ENCODE results near the gene PCOLCE2. TPM values are rescaled to one million over a fixed set of nuclear protein-coding genes. Genes with fewer than 3 reads are reported as not detected.

Gene PCOLCE2, protein sequence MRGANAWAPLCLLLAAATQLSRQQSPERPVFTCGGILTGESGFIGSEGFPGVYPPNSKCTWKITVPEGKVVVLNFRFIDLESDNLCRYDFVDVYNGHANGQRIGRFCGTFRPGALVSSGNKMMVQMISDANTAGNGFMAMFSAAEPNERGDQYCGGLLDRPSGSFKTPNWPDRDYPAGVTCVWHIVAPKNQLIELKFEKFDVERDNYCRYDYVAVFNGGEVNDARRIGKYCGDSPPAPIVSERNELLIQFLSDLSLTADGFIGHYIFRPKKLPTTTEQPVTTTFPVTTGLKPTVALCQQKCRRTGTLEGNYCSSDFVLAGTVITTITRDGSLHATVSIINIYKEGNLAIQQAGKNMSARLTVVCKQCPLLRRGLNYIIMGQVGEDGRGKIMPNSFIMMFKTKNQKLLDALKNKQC
- total RNA-seq (2014; rRNA removed; shearing (Covaris generic)) (not detected in 2 replicates), total RNA-seq (2022) (not detected in 2 replicates), Bru-seq, nascent RNA (not detected), BruChase-seq, experiment 1, labeled RNA remaining after a 6-hour chase (not detected), BruChase-seq, experiment 2, labeled RNA remaining after a 2-hour chase (not detected)
- long read RNA-seq, result 0 reads

DNA sequence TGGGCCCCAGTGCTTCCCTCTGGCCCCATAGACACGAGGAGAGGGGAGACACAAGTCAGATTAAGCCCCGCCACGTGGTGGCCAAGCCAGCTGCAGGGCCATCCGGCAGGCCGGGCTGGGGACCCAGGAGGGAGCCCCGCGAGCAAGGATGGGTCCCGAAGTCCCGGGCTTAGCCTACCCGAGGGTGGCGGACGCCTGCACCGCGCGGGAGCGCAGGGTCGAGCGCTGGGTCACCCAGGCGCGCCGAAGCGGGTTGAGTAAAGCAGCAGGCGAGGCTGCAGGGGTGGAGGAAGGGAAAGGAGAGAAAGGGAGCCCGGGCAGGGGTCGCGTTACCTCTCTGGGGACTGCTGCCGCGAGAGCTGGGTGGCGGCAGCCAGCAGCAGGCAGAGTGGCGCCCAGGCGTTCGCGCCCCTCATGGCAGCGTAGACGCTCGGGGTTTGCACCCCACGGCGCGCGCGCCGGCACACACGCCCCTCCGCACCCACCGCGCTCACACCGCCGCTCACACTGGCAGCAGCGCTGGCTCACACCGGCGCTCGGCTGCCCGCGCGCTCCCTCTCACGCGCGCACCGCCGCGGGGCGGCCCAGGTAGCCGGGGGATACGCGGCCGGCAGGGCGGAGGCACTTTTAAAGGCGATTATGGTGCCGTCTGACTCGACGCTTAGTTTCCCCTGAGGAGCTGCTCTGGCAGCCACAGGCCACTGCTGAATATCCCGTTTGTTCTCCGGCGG is at the start of gene PCOLCE2:
PCOLCE2 (minus strand) TSS at position 603 of the 731 bp plus-strand sequence; CDS start at position 416, 187 bp downstream.
- DNase-seq (ENCODE audit: low spot score), result no peak
- no peaks in the 10 kb centered on the region for H3K36me3 ChIP-seq (ENCODE audit: insufficient read depth, low read length)
- POLR2A ChIA-PET, result interaction anchor here (0.6 kb wide), 1 partner anchor 9 kb away, joined by 4 read pairs; no protein-coding TSS in a partner anchor
- H3K4me1 ChIP-seq (ENCODE audit: insufficient read depth, low read length, poor library complexity, severe bottlenecking), result no peaks in the 10 kb centered on the region
- no peaks in the 10 kb centered on the region for H3K79me2 ChIP-seq (ENCODE audit: insufficient read depth, low read depth, low read length)
- H3K27ac ChIP-seq (ENCODE audit: low read depth, low read length, poor library complexity, severe bottlenecking), result no peak within 1 kb of the TSS
- no peaks in the 10 kb centered on the region for H3K9me3 ChIP-seq (ENCODE audit: low read length)
- H3K4me2 ChIP-seq (ENCODE audit: low read length), result no peak within 1 kb of the TSS
- no peak within 1 kb of the TSS for H3K4me3 ChIP-seq (ENCODE audit: low read depth, low read length, poor library complexity, severe bottlenecking)
- no peak within 1 kb of the TSS for H2AFZ ChIP-seq (ENCODE audit: low read length)
- TF ChIP-seq, protein P1, sequence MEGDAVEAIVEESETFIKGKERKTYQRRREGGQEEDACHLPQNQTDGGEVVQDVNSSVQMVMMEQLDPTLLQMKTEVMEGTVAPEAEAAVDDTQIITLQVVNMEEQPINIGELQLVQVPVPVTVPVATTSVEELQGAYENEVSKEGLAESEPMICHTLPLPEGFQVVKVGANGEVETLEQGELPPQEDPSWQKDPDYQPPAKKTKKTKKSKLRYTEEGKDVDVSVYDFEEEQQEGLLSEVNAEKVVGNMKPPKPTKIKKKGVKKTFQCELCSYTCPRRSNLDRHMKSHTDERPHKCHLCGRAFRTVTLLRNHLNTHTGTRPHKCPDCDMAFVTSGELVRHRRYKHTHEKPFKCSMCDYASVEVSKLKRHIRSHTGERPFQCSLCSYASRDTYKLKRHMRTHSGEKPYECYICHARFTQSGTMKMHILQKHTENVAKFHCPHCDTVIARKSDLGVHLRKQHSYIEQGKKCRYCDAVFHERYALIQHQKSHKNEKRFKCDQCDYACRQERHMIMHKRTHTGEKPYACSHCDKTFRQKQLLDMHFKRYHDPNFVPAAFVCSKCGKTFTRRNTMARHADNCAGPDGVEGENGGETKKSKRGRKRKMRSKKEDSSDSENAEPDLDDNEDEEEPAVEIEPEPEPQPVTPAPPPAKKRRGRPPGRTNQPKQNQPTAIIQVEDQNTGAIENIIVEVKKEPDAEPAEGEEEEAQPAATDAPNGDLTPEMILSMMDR (conservative IDR thresholded peaks at IDR 0.05; ENCODE audit: low read length), result no peak
- no peak for TF ChIP-seq EZH2phosphoT487 (IDR thresholded peaks at IDR 0.05; ENCODE audit: borderline replicate concordance, low read depth, low read length)
- CTCF ChIA-PET (ENCODE audit: unreplicated experiment), result no interaction called here
- H4K20me1 ChIP-seq (ENCODE audit: insufficient read depth, low read length), result no peaks in the 10 kb centered on the region
- no TSS peak for BruUV-seq (replicated peaks)
- intact Hi-C loops (cut with micrococcal nuclease; ENCODE audit: unreplicated experiment), result no loop called here
- H3K9me2 ChIP-seq (ENCODE audit: insufficient read depth, low read length), result no peaks in the 10 kb centered on the region

DNA sequence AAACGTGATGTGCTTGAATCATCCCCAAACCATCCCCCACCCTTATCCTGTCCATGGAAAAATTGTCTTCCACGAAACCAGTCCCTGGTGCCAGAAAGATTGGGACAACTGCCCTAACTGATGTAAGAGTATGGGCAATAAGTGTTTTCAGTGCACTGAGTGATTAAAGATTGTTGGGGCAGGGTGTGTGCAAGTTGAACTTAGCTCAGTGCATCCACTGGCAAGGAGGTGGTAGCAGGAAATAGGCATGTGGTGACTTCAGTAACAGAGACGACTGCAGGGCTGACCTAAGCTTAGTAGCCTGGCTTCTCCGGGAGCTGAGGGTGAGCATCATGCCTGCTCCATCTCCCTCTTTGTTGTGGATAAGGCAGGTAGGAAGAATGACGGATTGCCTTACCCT is 47.1 kb upstream of the PCOLCE2 start:
- H2AFZ ChIP-seq (ENCODE audit: low read length), result no peak overlapping the region
- H3K9me2 ChIP-seq (ENCODE audit: insufficient read depth, low read length), result no peaks in the 10 kb centered on the region
- TF ChIP-seq, protein P1 (conservative IDR thresholded peaks at IDR 0.05; ENCODE audit: low read length), result no peak
- TF ChIP-seq EZH2phosphoT487 (IDR thresholded peaks at IDR 0.05; ENCODE audit: borderline replicate concordance, low read depth, low read length), result no peak
- no peaks in the 10 kb centered on the region for H3K36me3 ChIP-seq (ENCODE audit: insufficient read depth, low read length)
- intact Hi-C loops (cut with micrococcal nuclease; ENCODE audit: unreplicated experiment), result no loop called here
- no peak for DNase-seq (ENCODE audit: low spot score)
- BruUV-seq (replicated peaks), result no TSS peak
- no peaks in the 10 kb centered on the region for H3K9me3 ChIP-seq (ENCODE audit: low read length)
- H3K79me2 ChIP-seq (ENCODE audit: insufficient read depth, low read depth, low read length), result no peaks in the 10 kb centered on the region
- H3K4me2 ChIP-seq (ENCODE audit: low read length), result no peak overlapping the region
- H4K20me1 ChIP-seq (ENCODE audit: insufficient read depth, low read length), result no peaks in the 10 kb centered on the region
- ChIA-PET CTCF (ENCODE audit: unreplicated experiment) (no interaction called here), POLR2A (no interaction called here)
- no peak overlapping the region for H3K4me3 ChIP-seq (ENCODE audit: low read depth, low read length, poor library complexity, severe bottlenecking)
- H3K4me1 ChIP-seq (ENCODE audit: insufficient read depth, low read length, poor library complexity, severe bottlenecking), result no peaks in the 10 kb centered on the region
- no peak overlapping the region for H3K27ac ChIP-seq (ENCODE audit: low read depth, low read length, poor library complexity, severe bottlenecking)
